Activated CD8-positive, alpha-beta memory T cell treated with anti-CD3 and anti-CD28 coated beads, Interleukin-2, amount 10 ng/mL, durations not matched to agents 7 days and 5 days (primary cell): ENCODE data around the gene APOBEC3A. TPM values are rescaled to one million over a fixed set of nuclear protein-coding genes. Genes with fewer than 3 reads are reported as not detected.
A peak's percentile ranks its signal among the peaks of the same experiment; 100 is the strongest.
"Not testable (repeated sequence)": the region's sequence is repeated elsewhere in the genome, so short reads cannot be mapped to it uniquely, and the experiment has no call there.

Experiments
- ATAC-seq: fragments of 150-1000 bp; cut with Tn5 transposase; one replicate; pipeline ENCODE4 v1.10.0; 2021; ENCODE audit warnings: moderate library complexity
- CTCF ChIA-PET: fragments of 350-600 bp; sonication (Branson Sonifier 250); formaldehyde crosslinking; loops from one replicate; lab custom pipeline; 2021; ENCODE audit warnings: antibody characterized with exemption; lab: Charles Lee
- DNase-seq: peaks from one replicate; pipeline ENCODE4 v3.0.0-alpha.2; 2020
- H3K27ac Mint-ChIP-seq: one replicate; pipeline ENCODE4 v1.8.0; 2021; ENCODE audit warnings: mild to moderate bottlenecking, mixed read lengths
- H3K27me3 Mint-ChIP-seq: one replicate; pipeline ENCODE4 v1.8.0; 2021; ENCODE audit warnings: mixed read lengths
- H3K36me3 Mint-ChIP-seq: one replicate; pipeline ENCODE4 v1.8.0; 2021; ENCODE audit warnings: mild to moderate bottlenecking, mixed read lengths
- H3K4me1 Mint-ChIP-seq: one replicate; pipeline ENCODE4 v1.8.0; 2021; ENCODE audit warnings: mixed read lengths
- H3K4me3 Mint-ChIP-seq: one replicate; pipeline ENCODE4 v1.8.0; 2021; ENCODE audit warnings: mild to moderate bottlenecking, moderate library complexity, mixed read lengths
- H3K9me3 Mint-ChIP-seq: one replicate; pipeline ENCODE4 v1.8.0; 2022; ENCODE audit warnings: low read depth, mixed read lengths
- total RNA-seq, 2 experiments: library from RNA; stranded (reverse); gene quantifications; one replicate each; pipeline ENCODE4 v1.2.3, GENCODE V29; 2021

The APOBEC3A gene
- total RNA-seq, 2 experiments from 2014 or later, result not detected

DNA sequence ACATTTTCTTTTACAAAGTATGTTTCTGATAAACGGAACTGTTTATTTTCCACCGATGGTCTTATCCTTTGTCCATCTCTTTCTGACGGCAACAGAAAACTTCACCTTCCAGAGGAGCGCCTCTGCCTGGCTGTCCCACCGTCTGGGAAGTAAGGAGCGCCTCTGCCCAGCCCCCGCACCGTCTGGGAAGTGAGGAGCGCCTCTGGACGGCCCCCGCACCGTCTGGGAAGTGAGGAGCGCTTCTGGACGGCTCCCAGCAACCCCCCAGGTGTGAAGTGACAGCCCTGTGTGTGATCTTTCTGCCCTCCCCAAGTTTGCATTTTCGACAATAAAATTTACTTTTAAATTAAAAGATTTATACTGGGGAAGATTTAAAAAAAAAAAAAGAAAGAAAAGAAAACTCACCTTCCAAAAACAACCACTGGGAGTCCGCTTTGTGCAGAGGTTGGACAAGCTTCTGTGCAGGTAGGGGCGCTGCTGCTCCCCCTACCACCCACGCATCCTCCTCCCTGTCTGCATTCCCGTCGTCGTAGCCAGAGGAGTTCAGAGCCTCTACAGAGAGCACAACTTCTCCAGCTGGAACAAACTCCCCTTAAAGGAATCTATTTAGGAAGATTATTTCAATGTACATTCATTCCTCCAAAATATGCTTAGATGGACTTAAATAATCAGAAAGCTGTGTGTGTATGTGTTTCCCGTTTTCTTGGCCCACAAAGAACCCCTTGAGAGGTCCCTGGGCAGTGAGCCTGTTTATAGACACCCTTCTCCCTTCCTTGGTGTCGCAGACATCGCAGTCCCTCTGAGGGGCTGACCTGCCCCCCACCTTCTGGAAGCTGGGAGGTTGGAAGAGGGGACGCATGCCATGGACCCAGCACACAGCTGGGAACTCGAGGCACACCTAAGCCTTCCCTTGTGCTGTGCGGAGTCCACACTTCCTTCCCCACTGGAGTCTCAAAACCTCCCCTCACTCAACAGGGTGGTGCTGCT, 23.9 kb downstream of the APOBEC3A start:
- peaks cover 28% of the 10 kb centered on the region for H3K36me3 Mint-ChIP-seq
- peaks cover 50% of the 10 kb centered on the region for H3K4me1 Mint-ChIP-seq
- CTCF ChIA-PET, result interaction anchor here (1.0 to 5.1 kb wide), 6 partner anchors 9 to 111 kb away, joined by 3 to 47 read pairs (median 15); partner anchors contain the start of gene CBX6
- H3K27me3 Mint-ChIP-seq, result peaks cover 3% of the 10 kb centered on the region
- peak overlapping the region; percentile 97 for H3K27ac Mint-ChIP-seq
- peak overlapping the region; percentile 76 for H3K4me3 Mint-ChIP-seq
- H3K9me3 Mint-ChIP-seq, result peaks cover 3% of the 10 kb centered on the region
- DNase-seq, result no peak
- ATAC-seq, result peak; percentile 5

DNA sequence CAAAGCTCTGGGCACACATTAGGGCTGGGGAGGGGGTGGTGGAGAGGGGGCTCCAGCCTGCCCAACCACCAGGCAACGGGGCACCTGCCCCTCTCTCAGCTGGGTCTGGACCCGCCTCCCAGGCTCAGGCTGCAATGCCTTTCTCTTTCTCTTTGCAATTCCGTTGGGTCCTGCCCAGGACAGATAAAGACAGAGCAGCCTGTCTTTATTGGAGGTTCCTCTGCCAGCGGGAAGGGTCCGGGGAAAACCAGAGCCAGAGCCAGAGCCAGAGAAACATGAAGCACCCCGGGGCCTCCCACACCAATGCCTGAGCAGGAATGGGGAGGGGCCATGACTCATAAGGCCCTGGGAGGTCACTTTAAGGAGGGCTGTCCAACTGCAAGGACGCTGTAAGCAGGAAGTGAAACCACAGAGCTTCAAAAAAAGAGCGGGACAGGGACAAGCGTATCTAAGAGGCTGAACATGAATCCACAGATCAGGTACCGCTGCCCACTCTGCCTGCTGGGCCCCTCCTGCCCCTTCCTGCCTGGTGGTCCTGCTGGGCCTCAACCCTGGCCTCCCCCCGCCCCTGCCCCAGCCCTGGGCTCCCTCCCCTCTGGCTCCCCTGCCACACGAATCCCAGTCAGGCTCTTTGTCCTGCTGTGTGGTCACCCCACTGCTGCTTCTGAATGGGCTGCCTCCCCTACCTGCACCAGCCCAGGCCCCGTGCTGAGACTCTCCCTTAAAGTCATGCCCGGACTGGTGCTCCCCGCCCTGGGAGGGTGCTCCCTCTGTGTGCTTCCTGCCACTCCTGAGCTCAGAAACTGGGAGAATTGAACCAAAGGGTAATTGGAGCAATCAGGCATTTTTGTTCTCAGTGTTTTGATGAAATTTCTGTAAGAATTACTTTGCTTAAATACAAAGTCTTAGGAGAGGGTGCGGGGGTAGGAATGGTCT, 24.9 kb downstream of the APOBEC3A start, which contains the start of gene APOBEC3B:
Gene APOBEC3B (plus strand): TSS at position 356 of the 936 bp plus-strand sequence. CDS start 107 bp downstream, at position 463.
- Mint-ChIP-seq H3K27me3 (no peaks in the 10 kb centered on the region), H3K27ac (peak within 1 kb of the TSS; percentile 97), H3K4me1 (peaks cover 54% of the 10 kb centered on the region), H3K4me3 (peak within 1 kb of the TSS; percentile 76), H3K9me3 (no peaks in the 10 kb centered on the region), H3K36me3 (peaks cover 29% of the 10 kb centered on the region)
- ATAC-seq (peak; percentile 84), DNase-seq (peak; percentile 92)
- CTCF ChIA-PET, result interaction anchor here (1.0 to 5.1 kb wide), 6 partner anchors 10 to 112 kb away, joined by 3 to 47 read pairs (median 15); partner anchors contain the start of gene CBX6

DNA sequence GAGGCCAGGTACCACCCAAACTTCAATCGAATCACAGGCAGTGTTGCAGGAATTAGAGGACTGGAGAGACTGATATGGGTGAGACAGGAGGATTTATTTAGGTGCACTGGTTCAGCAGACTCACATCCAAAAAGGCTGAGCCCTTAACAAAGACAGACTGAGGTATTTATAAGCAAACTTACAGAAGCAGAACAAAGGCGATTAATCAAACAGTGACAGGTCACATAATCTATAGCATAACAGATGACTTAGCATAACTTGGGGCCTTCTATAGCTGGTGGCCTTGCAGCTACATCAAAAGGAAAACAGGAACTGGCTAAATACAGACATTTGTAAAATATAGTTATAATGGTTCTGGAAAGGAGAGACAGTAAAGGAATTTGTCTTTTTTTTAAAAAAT, 26.8 kb downstream of the APOBEC3A start:
- Mint-ChIP-seq H3K27me3 (no peaks in the 10 kb centered on the region), H3K4me3 (peak overlapping the region; percentile 0), H3K36me3 (peaks cover 32% of the 10 kb centered on the region), H3K27ac (peak overlapping the region; percentile 48), H3K4me1 (peaks cover 71% of the 10 kb centered on the region), H3K9me3 (no peaks in the 10 kb centered on the region)
- CTCF ChIA-PET, result interaction anchor here (1.0 to 5.1 kb wide), 6 partner anchors 12 to 114 kb away, joined by 3 to 47 read pairs (median 10); partner anchors contain the start of gene CBX6
- no peak for ATAC-seq
- no peak for DNase-seq

DNA sequence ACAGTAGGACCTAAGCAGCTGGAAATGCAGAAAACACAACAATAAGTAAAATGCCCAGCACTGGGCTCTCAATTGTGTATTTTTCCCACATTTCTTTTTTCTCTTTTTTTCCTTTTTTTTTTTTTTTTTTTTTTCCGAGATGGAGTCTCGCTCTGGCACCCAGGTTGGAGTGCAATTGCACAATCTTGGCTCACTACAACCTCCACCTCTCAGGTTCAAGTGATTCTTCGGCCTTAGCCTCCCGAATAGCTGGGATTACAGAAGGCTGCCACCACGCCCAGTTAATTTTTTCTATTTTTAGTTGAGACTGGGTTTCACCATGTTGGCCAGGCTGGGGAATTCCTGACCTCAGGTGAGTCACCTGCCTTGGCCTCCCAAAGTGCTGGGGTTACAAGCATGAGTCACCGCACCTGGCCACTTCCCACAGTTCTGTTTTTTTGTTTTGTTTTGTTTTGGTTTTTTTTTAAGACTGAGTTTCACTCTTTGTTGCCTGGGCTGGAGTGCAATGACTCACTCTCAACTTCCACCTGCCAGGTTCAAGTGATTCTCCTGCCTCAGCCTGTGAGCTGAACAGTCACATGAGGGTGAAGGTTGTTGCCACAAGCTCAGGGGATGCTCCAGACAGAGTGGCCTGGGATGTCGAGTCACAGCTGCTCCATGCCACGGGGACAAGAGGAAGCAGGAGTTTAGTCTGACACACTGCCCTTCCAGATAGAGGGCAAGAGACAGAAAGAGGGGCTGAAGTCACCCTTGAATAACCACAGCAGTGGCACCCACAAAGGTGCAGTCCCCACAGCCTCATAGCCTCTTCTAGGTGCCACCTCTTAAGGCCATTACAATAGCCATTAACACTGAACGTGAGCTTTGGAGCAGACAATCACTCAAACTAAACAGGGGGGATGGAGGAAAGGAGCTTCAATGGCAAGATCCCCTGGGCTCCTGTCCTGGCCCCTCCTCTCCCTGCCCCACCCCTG, 27.7 kb downstream of the APOBEC3A start:
- H3K27ac Mint-ChIP-seq, result peak overlapping the region; percentile 80
- not testable (repeated sequence) for H3K27me3 Mint-ChIP-seq, H3K9me3 Mint-ChIP-seq
- CTCF ChIA-PET, result interaction anchor here (0.9 to 5.1 kb wide), 7 partner anchors 13 to 115 kb away, joined by 3 to 47 read pairs (median 5); partner anchors contain the start of gene CBX6
- H3K4me1 Mint-ChIP-seq, result peaks cover 78% of the 10 kb centered on the region
- ATAC-seq (peak; percentile 79), DNase-seq (peak; percentile 93)
- peak overlapping the region; percentile 3 for H3K4me3 Mint-ChIP-seq
- peaks cover 32% of the 10 kb centered on the region for H3K36me3 Mint-ChIP-seq

GRCh38 chr22:38986629-38987028, 29.2 kb downstream of the APOBEC3A start:
- no peak overlapping the region for H3K27ac Mint-ChIP-seq

DNA sequence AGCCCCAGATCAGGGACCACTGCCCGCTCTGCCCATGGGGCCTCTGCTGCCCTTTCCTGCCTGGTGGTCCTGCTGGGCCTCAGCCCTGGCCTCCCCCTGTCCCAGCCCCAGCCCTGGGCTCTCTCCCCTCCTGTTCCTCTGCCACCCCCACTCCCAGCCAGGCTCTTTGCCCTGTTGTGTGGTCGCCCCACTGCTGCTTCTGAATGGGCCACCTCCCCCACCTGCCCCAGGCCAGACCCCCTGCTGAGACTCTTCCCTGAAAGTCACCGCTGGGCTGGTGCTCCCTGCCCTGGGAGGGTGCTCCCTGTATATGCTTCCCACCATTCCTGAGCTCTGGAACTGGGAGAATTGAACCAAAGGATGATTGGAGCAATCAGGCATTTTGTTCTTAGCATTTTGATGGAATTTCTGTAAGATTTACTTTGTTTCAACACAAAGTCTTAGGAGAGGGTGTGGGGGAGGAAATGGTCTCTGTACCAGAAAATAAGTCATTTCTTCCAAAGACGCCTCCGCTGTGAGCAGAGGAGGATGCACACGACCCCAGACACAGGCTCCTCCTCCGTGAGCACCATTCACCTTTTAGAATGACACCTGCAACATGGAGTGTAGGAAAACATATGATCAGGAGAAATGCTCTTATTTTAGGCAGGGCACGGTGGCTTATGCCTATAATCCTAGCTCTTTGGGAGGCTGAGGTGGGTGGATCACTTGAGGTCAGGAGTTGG, 29.9 kb downstream of the APOBEC3A start:
- Mint-ChIP-seq H3K27ac (no peak overlapping the region), H3K27me3 (no peaks in the 10 kb centered on the region), H3K4me3 (no peak overlapping the region), H3K9me3 (no peaks in the 10 kb centered on the region), H3K4me1 (peaks cover 66% of the 10 kb centered on the region), H3K36me3 (peaks cover 30% of the 10 kb centered on the region)
- no peak for DNase-seq
- no peak for ATAC-seq
- CTCF ChIA-PET, result interaction anchor here (1.8 kb wide), 1 partner anchor 117 kb away, joined by 9 read pairs; no protein-coding TSS in a partner anchor

More at GRCh38 chr22:38986629-38987028, 29.2 kb downstream of the APOBEC3A start:
- peaks cover 73% of the 10 kb centered on the region for H3K4me1 Mint-ChIP-seq
- no peaks in the 10 kb centered on the region for H3K9me3 Mint-ChIP-seq
- ATAC-seq, result no peak
- peaks cover 32% of the 10 kb centered on the region for H3K36me3 Mint-ChIP-seq
- DNase-seq, result no peak
- no peaks in the 10 kb centered on the region for H3K27me3 Mint-ChIP-seq
- H3K4me3 Mint-ChIP-seq, result no peak overlapping the region
- CTCF ChIA-PET, result interaction anchor here (1.8 kb wide), 1 partner anchor 117 kb away, joined by 9 read pairs; no protein-coding TSS in a partner anchor

- ATAC-seq (peak; percentile 28), DNase-seq (peak; percentile 73)
- Mint-ChIP-seq H3K4me3 (no peak overlapping the region), H3K9me3 (no peaks in the 10 kb centered on the region), H3K36me3 (peaks cover 14% of the 10 kb centered on the region), H3K27ac (peak overlapping the region; percentile 66), H3K4me1 (peaks cover 49% of the 10 kb centered on the region), H3K27me3 (peaks cover 3% of the 10 kb centered on the region)
- CTCF ChIA-PET, result no interaction called here
Measured at GRCh38 chr22:38989466-38989865, 32.1 kb downstream of the APOBEC3A start.

DNA sequence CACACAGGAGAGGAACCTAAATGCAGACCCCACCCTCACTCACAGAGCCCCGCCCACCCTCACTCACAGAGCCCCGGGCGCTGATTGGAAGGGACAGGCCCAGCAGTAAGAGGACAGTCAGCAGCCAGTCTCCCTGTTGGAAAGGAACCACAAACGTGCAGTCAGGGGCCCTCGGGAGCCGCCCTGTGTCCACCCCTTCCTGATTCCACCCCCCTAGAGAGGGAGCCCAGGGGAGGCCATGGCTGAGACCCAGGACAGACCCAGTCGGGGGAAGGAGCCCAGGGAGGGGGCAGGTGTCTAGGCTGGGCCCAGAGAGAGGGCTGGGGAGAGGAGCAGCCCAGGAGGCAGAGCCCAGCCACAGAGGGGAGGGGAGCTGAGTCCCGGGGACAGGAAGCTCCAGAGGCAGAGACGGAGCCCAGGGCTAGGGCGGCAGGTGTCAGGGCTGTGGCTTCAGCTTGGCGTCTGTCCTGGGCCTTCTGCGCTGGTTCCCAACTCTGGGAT, 35.5 kb downstream of the APOBEC3A start:
- ATAC-seq, H3K9me3 Mint-ChIP-seq, DNase-seq, H3K27ac Mint-ChIP-seq, H3K36me3 Mint-ChIP-seq, H3K4me3 Mint-ChIP-seq: not testable (repeated sequence)
- CTCF ChIA-PET, result interaction anchor here (2.7 kb wide), 1 partner anchor 10 kb away, joined by 13 read pairs; no protein-coding TSS in a partner anchor
- peaks cover 10% of the 10 kb centered on the region for H3K27me3 Mint-ChIP-seq
- H3K4me1 Mint-ChIP-seq, result peaks cover 24% of the 10 kb centered on the region

DNA sequence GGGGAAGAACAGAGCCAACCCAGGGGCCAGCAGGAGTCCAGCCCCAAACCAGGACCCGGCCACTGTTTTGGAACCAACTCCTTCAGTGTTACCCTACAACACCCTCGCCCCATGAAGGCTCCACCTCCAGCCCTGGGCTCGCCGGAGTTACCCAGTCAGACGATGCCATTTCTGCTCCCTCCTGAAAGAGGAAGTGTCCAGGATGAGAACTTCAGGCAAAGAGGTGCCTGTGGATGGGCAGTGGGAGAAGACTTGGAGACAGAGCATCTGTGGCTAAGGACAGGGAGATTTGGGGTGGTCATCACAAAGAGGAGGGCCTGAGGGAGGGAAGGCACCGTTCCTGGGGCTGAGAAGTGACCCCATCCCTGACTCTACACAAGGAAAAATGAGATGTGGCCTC, 38.7 kb downstream of the APOBEC3A start:
- Mint-ChIP-seq H3K4me3 (no peak overlapping the region), H3K27me3 (peaks cover 22% of the 10 kb centered on the region), H3K9me3 (peaks cover 5% of the 10 kb centered on the region), H3K4me1 (peaks cover 2% of the 10 kb centered on the region), H3K27ac (no peak overlapping the region), H3K36me3 (no peaks in the 10 kb centered on the region)
- CTCF ChIA-PET, result interaction anchor here (1.3 to 1.8 kb wide), 2 partner anchors 23 to 126 kb away, joined by 3 to 6 read pairs; no protein-coding TSS in a partner anchor
- DNase-seq, result no peak
- ATAC-seq, result no peak

GRCh38 chr22:38997518-38997917, 40.1 kb downstream of the APOBEC3A start:
- Mint-ChIP-seq H3K4me3 (no peak overlapping the region), H3K4me1 (peaks cover 4% of the 10 kb centered on the region), H3K36me3 (no peaks in the 10 kb centered on the region), H3K9me3 (peaks cover 5% of the 10 kb centered on the region), H3K27ac (no peak overlapping the region), H3K27me3 (peaks cover 22% of the 10 kb centered on the region)
- no peak for DNase-seq
- no peak for ATAC-seq
- CTCF ChIA-PET, result interaction anchor here (1.2 to 1.8 kb wide), 2 partner anchors 24 to 128 kb away, joined by 4 to 6 read pairs; no protein-coding TSS in a partner anchor

- peak; percentile 92 for ATAC-seq
- H3K4me3 Mint-ChIP-seq, result no peak overlapping the region
- peak overlapping the region; percentile 73 for H3K27ac Mint-ChIP-seq
Measured at GRCh38 chr22:39003165-39003638, 45.8 kb downstream of the APOBEC3A start.

More at GRCh38 chr22:39003165-39003638, 45.8 kb downstream of the APOBEC3A start:
- Mint-ChIP-seq H3K36me3 (no peaks in the 10 kb centered on the region), H3K4me1 (peaks cover 13% of the 10 kb centered on the region), H3K9me3 (peaks cover 1% of the 10 kb centered on the region), H3K27me3 (peaks cover 11% of the 10 kb centered on the region)
- peak; percentile 94 for DNase-seq
- CTCF ChIA-PET, result interaction anchor here (0.6 to 8.5 kb wide), 39 partner anchors 9 to 329 kb away, joined by 3 to 171 read pairs (median 5); partner anchors contain the start of genes APOBEC3B, APOBEC3D and CBX6
